DND-41 (cell line): ENCODE results near the gene FAM193B.
A peak's percentile ranks its signal among the peaks of the same experiment; 100 is the strongest.

Experiments used
- ATAC-seq: fragments of 200-7000 bp; cut with Tn5 transposase; 3 replicates; pipeline ENCODE4 v1.9.1; 2021; ENCODE audit warnings: low read depth; ENCODE audit not compliant: insufficient read depth
- DNase-seq: peaks from one replicate; pipeline ENCODE4 v3.0.0-alpha.2; 2020
- H2AFZ ChIP-seq: 2 replicates; pipeline ENCODE4 v1.6.0; 2012; ENCODE audit warnings: low read depth, low read length
- H3K27ac ChIP-seq: 2 replicates; pipeline ENCODE4 v1.5.1; 2012; ENCODE audit warnings: low read length, inconsistent platforms
- H3K27me3 ChIP-seq: fragments of 200-600 bp; sonication (generic); 2 replicates; pipeline ENCODE4 v1.6.0; 2012; ENCODE audit warnings: low read length, mild to moderate bottlenecking, inconsistent platforms; ENCODE audit not compliant: insufficient read depth, poor library complexity
- H3K36me3 ChIP-seq: 2 replicates; pipeline ENCODE4 v1.5.1; 2012; ENCODE audit warnings: low read length, inconsistent platforms; ENCODE audit not compliant: insufficient read depth
- H3K4me1 ChIP-seq: 2 replicates; pipeline ENCODE4 v1.5.1; 2012; ENCODE audit warnings: mild to moderate bottlenecking, low read length; ENCODE audit not compliant: insufficient read depth
- H3K4me2 ChIP-seq: 2 replicates; pipeline ENCODE4 v1.6.0; 2012; ENCODE audit warnings: mild to moderate bottlenecking, moderate library complexity, low read length, inconsistent platforms; ENCODE audit not compliant: insufficient read depth
- H3K4me3 ChIP-seq, 2 experiments: fragments of 200-600 bp in 1 of 2; shearing (Covaris generic) in 1 of 2; 2 replicates each; pipeline ENCODE4 v1.5.1; 2012 to 2016; ENCODE audit warnings: inconsistent platforms in 2 of 2, low read length in 2 of 2, mild to moderate bottlenecking in 2 of 2, low read depth in 1 of 2, moderate library complexity in 1 of 2
- H3K79me2 ChIP-seq: 2 replicates; pipeline ENCODE4 v1.6.0; 2012; ENCODE audit warnings: low read length, inconsistent platforms; ENCODE audit not compliant: insufficient read depth
- H3K9ac ChIP-seq: 2 replicates; pipeline ENCODE4 v1.6.0; 2012; ENCODE audit warnings: low read depth, mild to moderate bottlenecking, inconsistent platforms, low read length, moderate library complexity
- H3K9me3 ChIP-seq: 2 replicates; pipeline ENCODE4 v1.5.1; 2012; ENCODE audit warnings: low read length, moderate library complexity, mild to moderate bottlenecking, inconsistent platforms; ENCODE audit not compliant: insufficient read depth, severe bottlenecking
- H4K20me1 ChIP-seq: 2 replicates; pipeline ENCODE4 v1.6.0; 2012; ENCODE audit warnings: low read length; ENCODE audit not compliant: insufficient read depth
- CTCF ChIP-seq: IDR thresholded peaks from 2 replicates; pipeline ENCODE4 v1.5.1; 2012; ENCODE audit warnings: borderline replicate concordance, low read length, moderate library complexity, mild to moderate bottlenecking; ENCODE audit not compliant: poor library complexity, severe bottlenecking; ENCODE audit errors: extremely low read depth
- EZH2 ChIP-seq: IDR thresholded peaks from 3 replicates; pipeline ENCODE4 v1.6.1; 2012; ENCODE audit warnings: borderline replicate concordance, low read depth, mild to moderate bottlenecking, moderate library complexity, low read length, inconsistent platforms; ENCODE audit not compliant: severe bottlenecking

The FAM193B gene

DNA sequence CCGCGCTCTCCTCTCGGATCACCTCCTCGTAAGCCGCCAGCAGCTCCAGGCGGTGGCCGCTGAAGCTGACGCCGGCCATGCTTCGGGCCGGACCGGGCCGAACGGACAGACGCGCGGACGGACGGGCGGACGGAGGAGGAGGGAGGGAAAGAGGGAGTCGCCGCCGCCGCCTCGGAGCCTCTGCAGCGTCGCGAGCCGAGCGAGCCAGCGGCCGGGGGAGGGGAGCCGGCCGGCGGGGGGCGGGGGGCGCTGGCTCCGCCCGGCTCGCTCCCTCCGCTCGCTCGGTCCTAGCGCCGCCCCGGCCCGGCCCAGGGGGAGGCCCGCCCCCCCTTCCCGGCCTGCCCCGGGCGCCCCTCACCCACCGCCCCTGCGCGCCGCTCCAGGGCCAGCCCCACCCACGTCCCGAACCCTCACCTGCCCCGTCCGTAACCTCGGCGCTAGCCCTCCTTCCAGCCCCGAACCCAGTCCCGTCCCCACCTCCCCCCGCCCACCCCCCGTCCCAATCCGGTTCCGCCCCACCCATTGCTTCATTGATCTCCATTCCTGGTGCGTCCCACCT is 80.8 kb downstream of the FAM193B start, which contains the start of gene DBN1:
Gene DBN1 (minus strand): TSS at position 192 of the 559 bp plus-strand sequence. CDS start 113 bp downstream, at position 79.
- peaks cover 27% of the 10 kb centered on the region for H3K36me3 ChIP-seq
- H2AFZ ChIP-seq = peak within 1 kb of the TSS; percentile 80
- H4K20me1 ChIP-seq = peaks cover 52% of the 10 kb centered on the region
- peak within 1 kb of the TSS; percentile 77 to 82 for H3K4me3 ChIP-seq
- peak within 1 kb of the TSS; percentile 67 for H3K27ac ChIP-seq
- TF ChIP-seq CTCF = no peak
- no peak for TF ChIP-seq EZH2
- DNase-seq (peak; percentile 62), ATAC-seq (peak; percentile 73)
- H3K9me3 ChIP-seq = no peaks in the 10 kb centered on the region
- peaks cover 5% of the 10 kb centered on the region for H3K27me3 ChIP-seq
- H3K4me2 ChIP-seq = peak within 1 kb of the TSS; percentile 96
- H3K79me2 ChIP-seq = peaks cover 34% of the 10 kb centered on the region
- peaks cover 24% of the 10 kb centered on the region for H3K4me1 ChIP-seq
- peak within 1 kb of the TSS; percentile 79 for H3K9ac ChIP-seq

DNA sequence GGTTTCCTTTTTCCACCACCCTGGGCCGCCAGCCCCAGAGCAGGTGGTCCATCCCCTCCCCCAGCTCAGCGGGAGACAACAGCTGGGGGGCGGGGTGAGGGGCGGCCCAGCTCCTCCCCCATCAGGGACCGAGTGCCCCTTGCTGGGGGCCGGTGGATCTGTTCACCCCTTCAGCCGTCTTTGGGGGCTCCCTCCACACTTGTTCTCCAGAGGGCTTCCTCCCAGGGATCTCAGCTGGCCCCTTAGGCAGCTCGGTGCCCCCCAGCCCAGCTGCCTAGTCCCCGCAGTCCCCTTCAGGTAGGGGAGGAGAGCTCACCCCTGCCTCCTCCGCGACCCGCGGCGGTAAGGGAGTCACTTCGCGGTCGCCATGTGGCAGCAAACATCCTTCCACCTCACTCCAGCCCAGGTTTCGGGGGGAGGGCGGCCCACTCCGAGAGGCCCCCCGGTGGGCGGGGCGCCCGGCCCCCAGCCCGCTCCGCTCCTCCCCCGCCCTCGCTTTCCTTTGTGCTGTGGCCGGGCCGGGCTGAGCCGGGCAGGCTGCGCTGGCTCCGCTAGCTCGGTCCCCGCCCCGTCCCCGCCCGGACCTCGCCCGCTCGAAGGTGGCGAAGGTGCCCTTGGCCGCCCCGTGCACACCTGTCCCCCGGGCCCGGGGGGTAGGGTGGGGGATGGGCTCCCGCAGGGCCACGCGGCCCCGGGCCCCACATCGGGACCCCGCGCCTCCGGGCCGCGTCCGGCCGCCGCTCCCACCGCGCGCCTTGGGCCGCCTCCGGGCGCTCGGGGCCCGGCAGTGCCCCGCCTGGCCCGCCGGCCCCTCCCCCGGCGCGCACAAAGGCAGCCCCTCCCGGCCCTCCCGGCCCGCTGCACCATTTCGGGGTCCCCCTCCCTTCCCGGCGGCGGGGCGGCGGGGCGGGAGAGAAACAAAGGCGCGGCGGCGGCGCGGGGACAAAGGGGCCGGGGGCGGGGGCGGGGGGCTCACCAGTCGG is 81.6 kb downstream of the FAM193B start:
- TF ChIP-seq EZH2 (no peak), CTCF (peak; percentile 26)
- DNase-seq (peak; percentile 84), ATAC-seq (peak; percentile 73)

GRCh38 chr5:177471610-177472356 is 82.6 kb downstream of the FAM193B start:
- Histone ChIP-seq H3K9ac (peak overlapping the region; percentile 79), H3K27ac (peak overlapping the region; percentile 67), H3K36me3 (peaks cover 44% of the 10 kb centered on the region), H3K27me3 (peaks cover 5% of the 10 kb centered on the region), H3K4me2 (peak overlapping the region; percentile 96), H3K9me3 (no peaks in the 10 kb centered on the region), H2AFZ (no peak overlapping the region), H3K79me2 (peaks cover 34% of the 10 kb centered on the region), H3K4me3 (peak overlapping the region; percentile 77 to 82; a peak in 3 of 4 replicates), H3K4me1 (peaks cover 24% of the 10 kb centered on the region), H4K20me1 (peaks cover 57% of the 10 kb centered on the region)
- DNase-seq (no peak), ATAC-seq (no peak)
- TF ChIP-seq EZH2 = no peak
- no peak for TF ChIP-seq CTCF

More for the DNA sequence above, 81.6 kb downstream of the FAM193B start:
- Histone ChIP-seq H3K9me3 (no peaks in the 10 kb centered on the region), H3K27ac (peak overlapping the region; percentile 67), H3K36me3 (peaks cover 34% of the 10 kb centered on the region), H3K4me1 (peaks cover 24% of the 10 kb centered on the region), H3K27me3 (peaks cover 5% of the 10 kb centered on the region), H3K4me3 (peak overlapping the region; percentile 77 to 82), H3K79me2 (peaks cover 34% of the 10 kb centered on the region), H3K4me2 (peak overlapping the region; percentile 96), H4K20me1 (peaks cover 57% of the 10 kb centered on the region), H3K9ac (peak overlapping the region; percentile 79), H2AFZ (peak overlapping the region; percentile 80)
